GM18951 (cell line): ENCODE data around the gene CFI.
"Not testable (repeated sequence)": the region's sequence is repeated elsewhere in the genome, so short reads cannot be mapped to it uniquely, and the experiment has no call there.

Source experiments
- POLR2A ChIP-seq: IDR thresholded peaks from 4 replicates; pipeline ENCODE4 v1.6.1; 2011; ENCODE audit warnings: mild to moderate bottlenecking; ENCODE audit not compliant: insufficient read length, insufficient read depth; ENCODE audit errors: extremely low read depth
- in situ Hi-C: fragments of 300-500 bp; cut with MboI; formaldehyde crosslinking; loops from one replicate; pipeline ENCODE4 v1.12.0; 2022; ENCODE audit warnings: low sequenced_read_pairs, mixed read lengths, inconsistent platforms; ENCODE audit not compliant: unreplicated experiment

CFI gene

GRCh38 chr4:109815151-109816081 lies 13.6 kb upstream of the CFI start, which contains the start of gene GAR1:
GAR1 (plus strand) TSS chr4:109815762; CDS start chr4:109816165, 403 bp downstream.
- in situ Hi-C loops, result no loop called here
- TF ChIP-seq POLR2A, result peak; percentile 68

GRCh38 chr4:109811707-109812106 lies 9.9 kb upstream of the CFI start:
- TF ChIP-seq POLR2A, result no peak
- in situ Hi-C loops, result no loop called here

GRCh38 chr4:109810552-109811387 lies 9.0 kb upstream of the CFI start:
- in situ Hi-C loops, result no loop called here
- TF ChIP-seq POLR2A, result no peak

GRCh38 chr4:109809655-109810054 lies 7.9 kb upstream of the CFI start:
- no peak for TF ChIP-seq POLR2A
- in situ Hi-C loops, result loop anchor here (10.0 kb wide), 1 partner anchor 385 kb away; no protein-coding TSS in a partner anchor

GRCh38 chr4:109803924-109804571 lies 2.2 kb upstream of the CFI start:
- no peak for TF ChIP-seq POLR2A
- in situ Hi-C loops, result loop anchor here (10.0 kb wide), 1 partner anchor 379 kb away; no protein-coding TSS in a partner anchor

- in situ Hi-C loops, result loop anchor here (10.0 kb wide), 1 partner anchor 376 kb away; no protein-coding TSS in a partner anchor
These were observed 555 bp downstream of the CFI start for GRCh38 chr4:109801099-109801789.

GRCh38 chr4:109798866-109799265 lies 2.9 kb downstream of the CFI start:
- TF ChIP-seq POLR2A, result no peak
- in situ Hi-C loops, result no loop called here

More at GRCh38 chr4:109801099-109801789, 555 bp downstream of the CFI start:
- no peak for TF ChIP-seq POLR2A

GRCh38 chr4:109795059-109795458 lies 6.7 kb downstream of the CFI start:
- in situ Hi-C loops, result no loop called here

GRCh38 chr4:109787807-109788206 lies 14.0 kb downstream of the CFI start:
- no peak for TF ChIP-seq POLR2A

More at GRCh38 chr4:109795059-109795458, 6.7 kb downstream of the CFI start:
- no peak for TF ChIP-seq POLR2A

GRCh38 chr4:109786846-109787245 lies 15.0 kb downstream of the CFI start:
- TF ChIP-seq POLR2A, result no peak
- in situ Hi-C loops, result no loop called here

More at GRCh38 chr4:109787807-109788206, 14.0 kb downstream of the CFI start:
- in situ Hi-C loops, result no loop called here

GRCh38 chr4:109782092-109782491 lies 19.7 kb downstream of the CFI start:
- in situ Hi-C loops, result not testable (repeated sequence)

- in situ Hi-C loops, result no loop called here
These were observed 36.9 kb downstream of the CFI start for GRCh38 chr4:109764789-109765402.

GRCh38 chr4:109764376-109764775 lies 37.4 kb downstream of the CFI start:
- in situ Hi-C loops, result no loop called here
- no peak for TF ChIP-seq POLR2A

More at GRCh38 chr4:109764789-109765402, 36.9 kb downstream of the CFI start:
- TF ChIP-seq POLR2A, result no peak
